Medulla oblongata (tissue), 1 donor: Measurements from ENCODE around the gene KLF16.
"Not testable (repeated sequence)": the region's sequence is repeated elsewhere in the genome, so short reads cannot be mapped to it uniquely, and the experiment has no call there.

Source experiments
- DNase-seq: peaks from one replicate; pipeline ENCODE4 v3.0.0-alpha.2; 2015; ENCODE audit errors: extremely low spot score

The KLF16 gene

GRCh38 chr19:1884291-1884718 lies 20.9 kb upstream of the KLF16 start:
- peak; percentile 32 for DNase-seq

DNA sequence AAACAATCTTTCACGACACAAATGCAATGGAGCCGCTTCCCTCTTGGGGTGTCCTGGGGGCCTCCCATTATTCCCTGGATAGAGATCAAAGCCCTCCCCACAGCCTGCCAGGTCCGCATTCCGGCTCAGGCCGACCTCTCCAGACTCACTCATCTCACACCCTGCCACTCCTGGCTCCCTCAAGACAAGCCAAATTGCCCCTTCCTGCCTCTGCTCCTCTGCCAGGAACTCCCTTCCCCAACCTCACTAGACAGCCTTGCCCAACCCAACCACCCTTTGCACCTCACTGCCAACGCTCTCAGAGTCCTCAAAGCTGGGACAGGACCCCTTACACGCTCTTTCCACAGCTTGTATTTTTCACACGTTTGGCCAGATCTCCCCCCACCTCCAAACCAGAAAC lies 20.4 kb upstream of the KLF16 start:
- no peak for DNase-seq

GRCh38 chr19:1882786-1883692 lies 19.7 kb upstream of the KLF16 start:
- peak; percentile 27 for DNase-seq

DNA sequence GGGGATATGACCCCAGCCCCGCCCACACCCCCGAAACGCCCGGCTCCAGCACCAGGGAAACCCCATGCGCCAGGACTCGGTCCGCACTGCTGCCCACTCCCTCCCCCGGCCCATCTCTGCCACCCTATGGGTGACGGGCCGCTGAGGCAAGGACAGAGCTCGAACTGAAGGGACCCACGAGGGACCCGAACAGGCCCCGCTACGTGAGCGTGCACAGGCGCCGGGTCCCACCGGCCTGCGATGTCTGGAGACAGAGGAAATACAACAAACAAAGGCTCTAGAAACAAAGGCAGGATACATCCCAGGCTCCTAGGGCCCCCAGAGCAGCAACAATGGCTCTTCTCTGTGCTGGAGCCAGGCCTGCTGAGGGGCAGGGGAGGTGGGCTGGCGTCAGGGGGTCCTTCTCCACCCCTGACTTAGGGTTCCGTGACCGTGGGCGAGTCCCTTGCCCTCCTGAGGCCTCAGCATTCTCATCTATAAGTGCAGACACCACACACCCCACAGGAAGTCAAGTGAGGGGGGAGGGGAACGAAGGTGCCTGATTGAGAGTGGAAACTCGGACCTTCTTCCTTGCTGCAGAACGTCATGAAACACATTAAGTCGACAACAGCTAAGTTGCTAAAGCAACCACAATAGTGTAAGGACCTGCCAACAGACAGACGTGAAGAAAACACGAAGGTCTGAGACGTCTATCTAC lies 18.9 kb upstream of the KLF16 start:
- DNase-seq: peak; percentile 76

DNA sequence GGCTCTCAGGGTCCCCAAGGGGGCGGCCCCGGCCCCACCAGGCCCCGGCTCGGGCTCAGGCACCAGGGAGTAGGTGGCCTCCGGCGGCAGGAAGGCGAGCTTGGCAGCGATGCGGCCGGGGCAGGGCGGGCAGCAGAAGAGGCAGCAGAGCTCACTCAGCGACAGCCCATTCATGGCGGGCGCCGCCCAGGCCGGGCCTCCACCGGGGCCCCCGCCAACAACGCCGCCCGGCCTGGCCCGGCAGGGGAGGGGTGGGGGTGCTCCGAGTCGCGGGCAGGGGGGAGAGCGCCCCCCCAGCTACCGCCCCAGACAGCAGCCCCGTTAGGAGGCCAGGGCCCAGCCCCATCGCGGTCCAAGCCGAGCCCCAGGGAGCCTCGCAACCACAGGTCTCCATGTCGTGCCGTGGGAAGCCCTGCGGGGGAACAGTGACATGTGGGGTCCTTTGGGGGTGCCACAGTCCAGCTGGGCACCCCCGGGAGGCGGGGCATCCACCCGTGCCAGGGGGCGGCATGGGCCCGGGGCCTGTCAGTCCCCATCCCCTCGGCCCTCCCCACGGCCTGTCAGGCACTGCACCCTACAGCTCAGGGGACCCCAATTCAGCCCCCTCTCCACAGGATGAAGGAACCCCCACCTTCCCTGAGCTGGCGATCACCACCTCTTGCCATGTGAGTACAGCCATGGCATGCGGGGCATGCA lies 18.2 kb upstream of the KLF16 start:
- not testable (repeated sequence) for DNase-seq

GRCh38 chr19:1880611-1881392 lies 17.4 kb upstream of the KLF16 start:
- DNase-seq: peak; percentile 2

DNA sequence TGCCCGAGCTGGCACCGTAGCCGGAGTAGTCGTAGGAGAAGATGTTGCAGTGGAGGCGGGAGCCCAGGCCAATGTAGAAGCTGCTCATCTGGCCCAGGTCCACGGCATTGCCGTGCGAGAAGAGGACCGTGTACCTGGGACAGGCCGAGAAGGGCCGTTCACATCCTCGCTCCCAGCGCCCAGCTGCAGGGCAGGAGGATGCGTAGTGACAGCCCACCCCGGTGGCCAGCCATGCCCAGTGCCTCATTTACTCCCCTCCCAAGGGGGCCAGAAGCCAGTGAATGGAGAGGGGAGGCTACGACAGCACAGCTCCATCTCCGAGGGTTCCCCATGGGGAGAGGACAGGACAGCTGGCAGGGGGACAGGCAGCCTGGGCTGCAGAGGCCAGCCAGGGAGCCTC lies 16.6 kb upstream of the KLF16 start:
- DNase-seq: not testable (repeated sequence)

DNA sequence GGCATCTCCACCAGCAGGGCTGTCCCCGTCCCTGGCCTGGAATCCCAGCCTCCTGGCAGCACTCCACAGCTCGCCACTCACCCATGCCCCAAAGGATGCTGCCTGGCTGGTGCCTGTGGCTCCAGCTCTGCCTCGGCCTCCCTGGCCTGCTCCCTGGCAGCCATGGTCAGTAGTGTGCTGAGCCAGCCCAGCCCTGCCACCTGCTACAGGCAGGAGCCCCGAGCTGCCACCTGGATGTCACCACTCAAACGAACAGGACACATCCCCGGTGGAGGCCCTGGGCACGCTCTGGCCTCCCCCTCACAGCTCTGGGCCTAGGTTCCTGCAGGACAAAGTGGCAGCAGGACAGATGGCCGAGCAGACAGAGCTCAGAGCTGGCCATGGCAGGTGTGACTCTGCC lies 15.2 kb upstream of the KLF16 start:
- not testable (repeated sequence) for DNase-seq

DNA sequence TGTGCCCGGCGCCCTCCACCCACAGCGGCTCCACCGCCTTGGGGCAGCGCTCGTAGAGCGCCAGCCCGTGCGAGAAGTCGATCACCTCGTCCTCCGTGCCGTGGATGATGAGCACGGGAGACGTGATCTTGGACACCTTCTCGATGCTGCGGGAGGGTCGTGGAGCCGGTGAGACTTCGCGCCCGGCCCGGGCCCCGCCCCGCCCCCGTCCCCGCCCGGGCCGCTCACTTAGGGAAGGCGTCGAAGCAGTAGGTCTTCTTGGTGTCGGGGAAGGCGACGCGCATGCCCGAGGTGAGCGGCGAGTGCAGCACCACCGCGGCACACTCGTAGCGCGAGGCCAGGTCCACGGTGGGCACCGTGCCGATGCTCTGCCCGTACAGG lies 13.9 kb upstream of the KLF16 start:
- DNase-seq: not testable (repeated sequence)

GRCh38 chr19:1876496-1877279 lies 13.3 kb upstream of the KLF16 start:
- DNase-seq: peak; percentile 3

DNA sequence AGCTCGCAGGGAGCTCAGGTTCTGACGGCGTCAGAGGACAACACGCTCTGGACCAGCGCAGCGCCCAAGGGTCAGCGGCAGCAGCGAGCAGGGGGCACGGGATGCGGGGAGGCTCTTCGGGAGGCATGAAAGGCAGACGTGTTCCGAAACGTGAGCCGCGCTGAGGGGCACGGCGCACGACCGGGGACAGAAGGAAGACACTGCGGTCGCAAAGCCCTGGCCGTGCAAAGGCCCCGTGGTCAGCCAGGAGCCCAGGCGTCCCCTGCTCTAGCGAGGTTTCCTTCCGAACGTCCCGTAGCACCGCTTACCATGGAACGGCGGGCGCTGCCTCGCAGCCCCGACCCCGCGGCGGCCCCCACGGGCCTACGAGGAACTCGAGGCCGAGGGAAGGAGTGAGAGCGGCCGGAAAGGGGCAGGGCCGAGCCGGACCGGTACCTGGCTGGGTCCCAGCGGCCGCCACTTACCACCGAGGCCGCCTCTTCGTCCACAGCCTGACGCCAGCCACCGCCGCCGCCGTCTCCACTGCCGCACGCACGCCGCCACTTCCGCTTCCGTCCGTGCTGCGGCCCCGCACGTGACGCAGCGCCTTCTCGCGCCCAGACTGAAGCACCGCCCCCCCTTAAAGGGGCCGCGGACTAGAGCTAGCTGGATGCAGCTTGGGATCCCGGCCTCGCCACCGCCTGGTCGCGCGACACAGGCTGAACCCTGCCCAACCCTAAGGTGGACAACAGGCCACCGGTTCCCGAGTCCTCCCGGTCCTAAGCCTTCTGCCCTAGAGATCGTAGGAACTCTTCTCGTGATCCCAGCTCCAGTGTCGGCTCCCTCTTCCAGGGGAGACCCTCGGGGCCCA lies 12.5 kb upstream of the KLF16 start:
- DNase-seq: peak; percentile 95

DNA sequence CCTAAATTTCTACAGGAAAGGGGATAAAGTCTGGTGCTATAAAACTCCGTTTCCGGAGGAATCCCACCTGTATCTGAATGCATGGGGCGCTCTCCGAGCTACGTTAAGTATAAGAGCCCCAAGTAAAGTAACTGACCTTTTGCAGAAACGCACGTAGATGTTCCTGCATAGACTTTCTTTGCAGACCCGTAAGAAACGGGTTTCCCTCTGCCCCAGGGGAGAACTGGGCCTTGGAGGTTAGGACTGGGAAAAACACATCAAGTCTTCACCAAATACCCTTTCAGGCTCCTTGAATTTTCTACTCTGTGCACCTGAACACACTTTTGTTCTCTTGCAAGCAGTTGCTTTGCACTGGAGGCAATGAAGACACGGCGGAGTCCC lies 11.9 kb upstream of the KLF16 start:
- DNase-seq: peak; percentile 14

DNA sequence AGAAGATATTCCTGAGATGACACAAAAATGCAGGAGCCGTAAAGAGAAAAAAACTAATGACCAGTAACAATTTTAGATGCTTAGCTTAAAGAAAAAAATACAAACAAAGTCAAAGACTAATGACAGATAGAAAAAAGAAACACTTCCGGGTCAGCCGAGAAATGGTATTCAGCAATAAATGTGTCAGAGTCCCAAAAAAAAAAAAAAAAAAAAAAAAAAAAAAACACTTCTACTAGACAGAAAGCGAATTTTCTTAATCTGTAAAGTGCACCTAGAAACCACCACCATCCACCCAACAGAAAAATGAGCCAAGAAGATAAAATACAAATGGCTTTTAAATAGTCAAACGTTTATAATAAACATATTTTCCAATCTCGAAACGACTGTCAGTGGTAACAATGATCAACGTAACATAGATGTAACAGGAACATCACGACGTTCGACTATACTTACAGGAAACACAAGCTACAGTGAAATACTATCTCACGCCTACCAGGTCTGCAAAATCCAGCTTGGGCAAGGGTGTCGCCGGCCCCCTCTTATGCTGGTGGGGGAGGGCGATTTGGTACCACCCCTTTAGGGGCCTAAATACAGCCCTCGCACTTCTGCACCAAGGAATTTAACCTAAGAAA lies 11.3 kb upstream of the KLF16 start:
- DNase-seq: peak; percentile 5

DNA sequence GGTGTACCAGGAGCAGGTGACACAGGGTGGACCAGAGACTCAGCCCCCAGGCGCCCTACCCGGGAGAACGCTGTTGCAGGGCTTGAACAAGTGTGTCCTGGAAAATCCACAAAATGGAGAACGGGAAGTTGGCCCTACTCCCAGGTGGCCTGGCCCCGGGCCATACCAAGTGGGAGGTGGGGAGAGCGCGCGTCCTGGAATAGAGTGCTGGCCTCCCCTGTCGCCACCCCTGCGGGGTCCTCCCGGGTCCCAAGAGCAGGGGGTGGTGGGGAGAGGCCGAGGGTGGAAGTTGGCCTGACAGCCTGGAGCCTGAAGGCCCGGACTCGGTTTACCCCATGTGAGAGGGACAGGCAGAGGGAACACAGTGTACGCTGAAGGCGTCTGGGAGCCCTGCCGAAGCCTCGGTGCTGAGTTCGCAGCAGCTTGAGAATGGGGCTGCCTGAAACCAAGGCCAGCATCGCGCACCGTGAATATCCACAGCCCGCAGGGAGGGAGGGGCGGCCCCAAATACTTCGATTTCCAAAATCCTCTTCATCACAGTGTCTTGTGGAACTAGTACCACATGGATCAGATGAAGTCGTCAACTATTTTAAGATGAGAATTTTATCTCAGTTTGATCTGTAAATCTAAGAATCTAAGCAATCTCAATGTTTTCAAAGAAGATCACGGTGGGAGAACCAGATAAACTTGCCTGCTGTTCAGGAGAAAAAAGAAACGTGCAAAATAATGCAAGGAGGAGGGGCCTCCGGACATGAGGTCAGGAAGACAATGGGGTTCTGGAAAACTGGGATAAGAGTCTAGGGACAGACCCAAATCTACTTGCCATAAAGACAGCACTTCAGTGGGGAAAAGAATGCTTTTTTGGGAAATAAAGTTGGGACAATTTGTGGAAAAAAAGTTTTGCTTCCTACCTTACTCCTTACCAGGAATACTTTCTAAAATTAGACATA lies 10.4 kb upstream of the KLF16 start:
- peak; percentile 47 for DNase-seq

GRCh38 chr19:1872807-1873523 lies 9.6 kb upstream of the KLF16 start:
- no peak for DNase-seq

GRCh38 chr19:1871630-1872029 lies 8.3 kb upstream of the KLF16 start:
- DNase-seq: no peak

DNA sequence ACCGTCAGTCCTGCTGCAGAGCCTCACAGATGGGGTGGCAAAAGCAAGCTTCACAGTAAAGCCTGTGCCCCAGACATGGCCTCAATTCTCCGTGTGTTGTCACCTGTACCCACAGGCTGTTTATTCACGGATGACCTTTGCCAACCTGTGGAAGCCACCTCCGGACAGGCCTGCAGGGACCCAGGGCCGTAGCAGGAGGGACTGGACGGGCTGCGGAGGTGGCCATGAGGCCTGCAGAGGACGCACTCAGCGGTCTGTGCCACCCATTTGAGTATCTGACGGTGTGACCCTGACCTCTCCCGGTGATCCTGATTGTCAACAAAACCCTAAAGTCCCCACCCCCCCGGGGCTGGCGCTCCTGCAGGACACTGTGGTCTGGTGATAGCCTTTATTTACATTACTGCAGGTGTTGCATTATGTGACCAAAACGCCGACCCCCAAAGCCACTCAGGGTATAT lies 7.8 kb upstream of the KLF16 start:
- no peak for DNase-seq
